NT2/D1 (cell line): ENCODE data around the gene HES1.

Experiments
- YY1 ChIP-seq: IDR thresholded peaks from 2 replicates; pipeline ENCODE4 v1.6.1; 2011; ENCODE audit not compliant: insufficient read length, insufficient read depth
- ZNF274 ChIP-seq: IDR thresholded peaks from 2 replicates; pipeline ENCODE4 v1.6.1; 2011; ENCODE audit warnings: mild to moderate bottlenecking, low read depth, low read length

DNA sequence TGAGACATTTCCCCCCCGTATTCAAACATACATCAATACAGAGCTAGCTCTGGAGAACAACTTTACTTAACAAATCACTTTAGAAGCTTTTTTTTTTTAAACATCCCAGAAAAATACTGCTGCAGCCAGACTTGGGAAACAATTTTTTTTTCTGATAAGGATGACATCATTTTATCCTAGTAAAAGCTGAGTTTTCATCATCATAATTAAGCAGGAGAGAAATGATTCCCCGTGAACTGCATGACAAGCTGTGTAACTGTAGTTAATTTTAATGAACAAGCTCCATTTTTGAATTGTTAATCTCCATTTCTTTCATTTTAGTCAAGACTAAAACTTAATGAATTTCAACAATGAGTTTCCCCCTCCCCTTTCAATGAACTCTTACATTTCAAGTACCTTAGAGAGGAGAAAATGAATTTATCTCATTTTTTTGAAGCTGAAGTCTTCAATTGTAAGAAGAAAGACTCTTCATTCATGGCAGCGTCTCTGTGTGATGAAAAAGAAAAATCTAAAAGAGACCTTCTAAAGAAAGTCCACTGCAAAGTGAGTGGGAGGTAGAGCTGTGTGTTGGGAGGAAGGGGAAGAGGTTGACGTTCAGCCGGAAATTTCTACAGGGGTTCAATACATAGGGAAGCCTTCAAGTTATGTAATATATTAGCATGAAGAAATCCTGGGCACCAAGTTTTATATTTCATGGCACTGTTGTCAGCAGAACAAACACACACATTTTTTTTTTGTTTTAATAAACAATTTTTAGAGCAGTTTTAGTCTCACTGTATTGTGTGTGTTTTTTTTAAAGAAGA, 31.7 kb downstream of the HES1 start:
- TF ChIP-seq ZNF274 (no peak), YY1 (no peak)
